Measurements from ENCODE around the gene CHERP.

The CHERP gene

DNA sequence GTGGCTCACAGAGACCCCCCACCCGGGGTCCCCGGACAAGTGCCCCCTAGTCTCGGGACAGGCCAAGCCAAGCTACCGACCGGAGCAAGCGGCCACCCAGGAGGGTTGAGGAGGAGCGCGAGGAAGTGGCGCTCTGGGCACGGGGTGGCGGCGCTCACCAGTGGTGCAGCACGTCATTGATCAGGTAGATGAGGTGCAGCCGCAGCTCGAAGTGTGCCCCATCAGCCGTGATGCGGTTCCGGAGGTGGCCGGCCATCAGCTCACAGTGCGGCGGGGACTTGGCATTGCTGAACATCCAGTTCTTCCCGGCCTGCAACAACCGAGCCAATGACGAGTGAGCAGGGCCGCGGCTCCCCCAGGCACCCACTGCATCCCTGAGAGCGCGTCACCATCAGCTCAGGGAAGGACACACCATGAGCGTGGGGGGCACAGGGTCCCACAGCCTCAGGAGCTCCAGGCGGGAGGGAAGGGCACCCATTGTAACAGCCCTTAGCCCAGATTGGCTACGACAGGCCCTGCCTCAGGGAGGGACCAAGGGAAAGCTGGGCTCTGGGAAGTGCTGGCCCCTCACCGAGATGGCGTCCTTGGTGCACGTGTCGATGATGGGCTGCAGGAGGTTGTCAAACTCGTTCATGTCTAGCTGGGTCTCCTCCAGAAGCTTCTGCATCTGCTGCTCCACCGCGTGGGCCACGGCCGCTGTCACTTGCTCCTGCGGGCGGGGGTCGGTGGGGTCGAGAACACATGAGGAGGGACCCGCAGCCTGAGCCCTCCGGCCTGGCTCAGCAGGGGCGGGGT lies 9.6 kb downstream of the CHERP start:
- no peak for DNase-seq (ENCODE audit: low spot score)
- TF ChIP-seq, protein P1, sequence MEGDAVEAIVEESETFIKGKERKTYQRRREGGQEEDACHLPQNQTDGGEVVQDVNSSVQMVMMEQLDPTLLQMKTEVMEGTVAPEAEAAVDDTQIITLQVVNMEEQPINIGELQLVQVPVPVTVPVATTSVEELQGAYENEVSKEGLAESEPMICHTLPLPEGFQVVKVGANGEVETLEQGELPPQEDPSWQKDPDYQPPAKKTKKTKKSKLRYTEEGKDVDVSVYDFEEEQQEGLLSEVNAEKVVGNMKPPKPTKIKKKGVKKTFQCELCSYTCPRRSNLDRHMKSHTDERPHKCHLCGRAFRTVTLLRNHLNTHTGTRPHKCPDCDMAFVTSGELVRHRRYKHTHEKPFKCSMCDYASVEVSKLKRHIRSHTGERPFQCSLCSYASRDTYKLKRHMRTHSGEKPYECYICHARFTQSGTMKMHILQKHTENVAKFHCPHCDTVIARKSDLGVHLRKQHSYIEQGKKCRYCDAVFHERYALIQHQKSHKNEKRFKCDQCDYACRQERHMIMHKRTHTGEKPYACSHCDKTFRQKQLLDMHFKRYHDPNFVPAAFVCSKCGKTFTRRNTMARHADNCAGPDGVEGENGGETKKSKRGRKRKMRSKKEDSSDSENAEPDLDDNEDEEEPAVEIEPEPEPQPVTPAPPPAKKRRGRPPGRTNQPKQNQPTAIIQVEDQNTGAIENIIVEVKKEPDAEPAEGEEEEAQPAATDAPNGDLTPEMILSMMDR (IDR thresholded peaks at IDR 0.05; ENCODE audit: borderline replicate concordance, control extremely low read depth, extremely low read depth, insufficient read depth, missing control alignments) = no peak
- in situ Hi-C loops (cut with MboI; ENCODE audit: low sequenced_read_pairs, unreplicated experiment) = no loop called here

DNA sequence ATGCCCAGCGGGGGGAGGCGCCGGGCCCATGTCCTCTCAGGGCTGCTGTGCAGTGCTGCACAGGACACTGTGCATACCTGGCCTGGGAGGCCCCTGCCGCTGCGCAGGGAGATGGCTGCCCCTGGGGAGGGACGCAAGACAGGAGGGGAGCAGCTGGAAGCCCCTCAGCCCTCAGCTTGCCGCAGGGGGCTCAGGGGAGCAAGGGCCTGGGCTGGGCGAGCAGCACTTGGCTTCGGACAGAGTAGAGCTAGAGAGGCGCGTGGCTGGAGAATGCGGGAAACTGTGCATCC lies 10.9 kb downstream of the CHERP start:
- TF ChIP-seq, protein P1 (IDR thresholded peaks at IDR 0.05; ENCODE audit: borderline replicate concordance, control extremely low read depth, extremely low read depth, insufficient read depth, missing control alignments) = no peak
- in situ Hi-C loops (cut with MboI; ENCODE audit: low sequenced_read_pairs, unreplicated experiment) = no loop called here

DNA sequence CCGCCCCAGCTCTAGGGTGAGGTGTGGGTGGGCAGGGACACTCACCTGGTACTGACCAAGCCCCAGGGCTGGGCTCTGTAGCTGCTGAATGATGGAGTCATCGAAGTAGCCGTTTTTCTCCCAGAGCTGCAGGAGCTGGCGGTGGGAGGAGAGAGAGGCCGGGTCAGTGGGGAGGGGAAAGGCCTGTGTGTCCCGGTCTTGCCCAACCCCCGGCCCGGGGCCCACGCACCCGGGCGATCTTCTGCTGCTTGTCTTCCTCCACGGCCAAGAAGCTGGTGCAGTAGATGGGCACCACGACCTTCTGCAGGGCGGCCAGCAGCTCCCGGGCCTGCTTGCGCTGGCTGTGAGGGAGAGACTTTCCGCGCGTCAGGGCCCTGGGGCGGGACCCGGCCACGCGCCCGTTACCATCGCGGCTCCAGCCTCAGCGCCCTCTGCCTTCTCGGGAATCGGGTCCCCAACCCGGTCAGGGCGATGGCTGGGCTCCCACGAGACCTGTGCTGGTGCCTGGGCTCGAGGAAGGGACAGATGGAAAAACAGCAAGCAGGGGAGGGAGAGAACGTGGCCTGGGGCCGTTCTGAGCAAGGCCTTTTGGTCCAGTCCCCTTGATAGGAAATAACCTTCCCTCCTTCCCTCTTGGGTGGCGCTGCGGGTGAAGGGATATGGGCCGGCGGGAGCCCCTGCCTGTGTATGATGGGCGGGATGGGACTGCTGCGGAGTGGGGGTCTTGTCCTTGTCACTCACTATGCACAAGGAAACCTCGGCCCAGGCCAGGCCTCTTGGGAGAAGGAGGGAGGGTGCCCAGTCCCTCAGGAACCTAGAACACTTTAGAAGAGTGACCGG lies 11.5 kb downstream of the CHERP start:
- in situ Hi-C loops (cut with MboI; ENCODE audit: low sequenced_read_pairs, unreplicated experiment) = no loop called here
- DNase-seq (ENCODE audit: low spot score) = no peak
- TF ChIP-seq, protein P1 (IDR thresholded peaks at IDR 0.05; ENCODE audit: borderline replicate concordance, control extremely low read depth, extremely low read depth, insufficient read depth, missing control alignments) = no peak

More for the DNA sequence above, 10.9 kb downstream of the CHERP start:
- DNase-seq (ENCODE audit: low spot score) = no peak

DNA sequence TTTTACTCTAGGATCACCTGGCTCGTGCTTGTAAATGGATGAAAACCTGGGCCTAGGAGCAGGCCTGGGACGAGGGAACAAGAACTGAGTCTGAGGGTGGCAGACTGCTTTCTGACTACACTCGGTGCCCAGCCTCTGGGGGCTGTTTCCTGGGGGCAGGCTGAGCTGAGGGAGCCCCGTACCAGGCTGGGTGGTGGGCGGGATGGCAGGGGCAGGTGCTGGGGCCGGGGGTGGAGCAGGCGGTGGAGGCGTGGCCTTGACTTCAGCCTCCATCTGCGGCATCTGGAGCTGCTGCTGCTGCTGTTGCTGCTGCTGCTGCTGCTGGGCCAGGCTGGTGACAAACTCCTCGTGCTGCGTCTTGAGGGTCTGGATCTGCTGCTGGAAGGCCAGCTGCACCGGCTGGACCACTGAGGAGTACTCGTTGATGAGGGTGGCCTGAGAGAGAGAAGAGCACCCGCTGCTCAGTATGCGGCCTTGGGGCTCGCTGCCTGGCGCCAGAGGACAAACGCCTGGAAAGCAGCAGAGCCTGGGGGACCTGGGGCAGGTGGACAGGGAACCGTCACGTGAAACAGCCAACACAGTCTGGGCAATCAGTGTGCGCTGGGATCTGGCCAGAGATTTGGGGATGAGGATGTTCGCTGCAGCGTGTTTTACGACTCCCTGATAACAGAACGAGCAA lies 12.6 kb downstream of the CHERP start:
- DNase-seq (ENCODE audit: low spot score) = no peak

DNA sequence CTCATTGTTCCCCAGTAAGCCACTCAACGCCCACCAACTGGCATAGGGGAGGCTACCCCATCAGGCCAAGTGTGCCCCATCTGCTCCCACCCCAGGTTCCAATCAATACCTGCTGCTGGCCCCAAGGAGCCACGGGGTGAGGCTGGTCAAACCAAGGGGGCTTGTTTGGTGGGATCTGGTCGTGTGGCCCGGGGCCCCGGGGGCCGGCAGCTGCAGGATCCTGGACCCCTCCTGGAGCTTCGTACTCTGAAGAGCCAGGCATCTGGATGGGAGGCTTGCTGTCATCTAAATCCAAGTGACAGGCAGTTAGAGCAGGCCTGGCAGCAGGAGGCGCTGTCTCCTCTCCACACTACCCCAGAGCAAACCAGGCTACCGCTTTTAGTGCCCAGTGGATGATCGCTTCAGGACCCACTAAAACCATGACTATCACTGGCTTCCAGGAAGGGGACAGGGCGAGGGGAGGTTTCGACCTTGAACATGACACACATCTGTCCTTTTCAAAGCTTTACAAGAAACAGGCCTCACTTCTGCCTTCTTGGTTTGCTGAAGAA lies 14.2 kb downstream of the CHERP start:
- in situ Hi-C loops (cut with MboI; ENCODE audit: low sequenced_read_pairs, unreplicated experiment) = no loop called here
- DNase-seq (ENCODE audit: low spot score) = no peak
- TF ChIP-seq, protein P1 (IDR thresholded peaks at IDR 0.05; ENCODE audit: borderline replicate concordance, control extremely low read depth, extremely low read depth, insufficient read depth, missing control alignments) = peak; percentile 33

More for the DNA sequence above, 12.6 kb downstream of the CHERP start:
- in situ Hi-C loops (cut with MboI; ENCODE audit: low sequenced_read_pairs, unreplicated experiment) = no loop called here
- TF ChIP-seq, protein P1 (IDR thresholded peaks at IDR 0.05; ENCODE audit: borderline replicate concordance, control extremely low read depth, extremely low read depth, insufficient read depth, missing control alignments) = no peak

DNA sequence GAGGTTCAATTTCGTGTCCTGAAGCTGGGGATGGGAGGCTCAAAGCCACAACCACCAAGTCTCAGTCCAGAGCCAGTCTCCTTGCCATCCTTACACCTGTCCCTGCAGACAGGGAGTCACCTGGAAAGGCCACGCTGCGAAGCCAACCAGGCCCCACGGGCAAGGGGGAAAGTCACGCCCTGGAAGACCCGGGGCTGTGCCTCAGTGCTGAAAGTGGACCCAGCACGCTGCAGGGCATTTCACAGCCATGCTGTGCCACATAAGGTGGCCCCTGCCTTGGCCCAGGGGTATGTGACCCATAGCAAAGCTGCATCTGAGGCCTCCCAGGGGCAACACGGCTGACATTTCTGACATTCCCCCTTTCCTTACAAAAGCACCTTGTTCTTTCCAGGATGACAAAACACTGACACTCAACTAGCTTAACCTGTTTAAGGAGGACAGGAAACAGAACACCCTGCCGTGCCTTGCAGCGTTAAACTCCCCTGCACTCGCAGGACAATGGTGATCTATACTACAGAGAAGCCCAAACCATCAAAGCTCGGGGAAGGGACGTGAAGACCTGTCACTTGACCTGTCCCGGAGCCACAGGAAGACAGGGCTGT lies 14.8 kb downstream of the CHERP start:
- TF ChIP-seq, protein P1 (IDR thresholded peaks at IDR 0.05; ENCODE audit: borderline replicate concordance, control extremely low read depth, extremely low read depth, insufficient read depth, missing control alignments) = no peak
- in situ Hi-C loops (cut with MboI; ENCODE audit: low sequenced_read_pairs, unreplicated experiment) = no loop called here
- no peak for DNase-seq (ENCODE audit: low spot score)

All from GM13976 (cell line).